ENCODE measurements around the gene WDR35.

- TF ChIP-seq EP300 (IDR thresholded peaks at IDR 0.05; ENCODE audit: borderline replicate concordance) (no peak), CEBPB (IDR thresholded peaks at IDR 0.05) (no peak), RAD21 (IDR thresholded peaks at IDR 0.05; ENCODE audit: low read depth) (no peak), ZBTB7A (IDR thresholded peaks at IDR 0.05; ENCODE audit: low read depth) (no peak), TCF12 (IDR thresholded peaks at IDR 0.05; ENCODE audit: low read depth) (no peak), REST (IDR thresholded peaks at IDR 0.05; ENCODE audit: low read depth) (no peak), CREB1 (IDR thresholded peaks at IDR 0.05; ENCODE audit: low read depth) (no peak), TAF1 (IDR thresholded peaks at IDR 0.05; ENCODE audit: low read depth) (no peak), FOXM1 (IDR thresholded peaks at IDR 0.05; ENCODE audit: borderline replicate concordance, low read depth) (no peak), EGR1 (IDR thresholded peaks at IDR 0.05) (no peak), MAX (IDR thresholded peaks at IDR 0.05) (no peak), YY1 (IDR thresholded peaks at IDR 0.05; ENCODE audit: low read depth) (no peak), NFIC (IDR thresholded peaks at IDR 0.05) (no peak), USF1 (IDR thresholded peaks at IDR 0.05) (no peak)
Measured at GRCh38 chr2:19871836-19872235, 118.1 kb downstream of the WDR35 start.

All from Ishikawa (cell line).